Caki2 (cell line): Measurements from ENCODE around the gene IL10. TPM values are rescaled to one million over a fixed set of nuclear protein-coding genes. Genes with fewer than 3 reads are reported as not detected.
A peak's percentile ranks its signal among the peaks of the same experiment; 100 is the strongest.

Experiments used
- DNase-seq: peaks from one replicate; pipeline ENCODE4 v3.0.0-alpha.2; 2015; ENCODE audit warnings: low read depth
- in situ Hi-C: cut with HindIII; loops from 2 replicates; pipeline ENCODE4 v1.10.0; 2016; ENCODE audit warnings: low sequenced_read_pairs, low pct_unique_long_range_greater_than_20kb, mixed read lengths
- total RNA-seq: library from RNA; depleted of rRNA; stranded (reverse); fragments of >200 nt; shearing (Covaris generic); gene quantifications from 2 replicates; pipeline ENCODE4 v1.2.3, GENCODE V29; 2014; ENCODE audit warnings: low replicate concordance; rRNA removed

The IL10 gene
- not detected in 2 replicates for total RNA-seq

DNA sequence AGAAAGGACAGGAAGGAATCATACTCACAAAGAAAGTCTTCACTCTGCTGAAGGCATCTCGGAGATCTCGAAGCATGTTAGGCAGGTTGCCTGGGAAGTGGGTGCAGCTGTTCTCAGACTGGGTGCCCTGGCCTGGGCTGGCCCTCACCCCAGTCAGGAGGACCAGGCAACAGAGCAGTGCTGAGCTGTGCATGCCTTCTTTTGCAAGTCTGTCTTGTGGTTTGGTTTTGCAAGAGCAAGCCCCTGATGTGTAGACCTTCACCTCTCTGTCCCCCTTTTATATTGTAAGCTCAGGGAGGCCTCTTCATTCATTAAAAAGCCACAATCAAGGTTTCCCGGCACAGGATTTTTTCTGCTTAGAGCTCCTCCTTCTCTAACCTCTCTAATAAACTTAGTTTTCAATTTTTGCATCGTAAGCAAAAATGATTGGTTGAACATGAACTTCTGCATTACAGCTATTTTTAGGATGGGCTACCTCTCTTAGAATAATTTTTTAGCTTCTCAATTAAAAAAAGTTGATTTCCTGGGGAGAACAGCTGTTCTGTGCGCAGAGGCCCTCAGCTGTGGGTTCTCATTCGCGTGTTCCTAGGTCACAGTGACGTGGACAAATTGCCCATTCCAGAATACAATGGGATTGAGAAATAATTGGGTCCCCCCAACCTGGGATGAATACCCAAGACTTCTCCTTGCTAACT lies at the start of gene IL10:
TSS of gene IL10 (minus strand) at position 252 of the 695 bp plus-strand sequence. CDS start at position 193, 59 bp downstream.
- in situ Hi-C loops = no loop called here
- no peak for DNase-seq

DNA sequence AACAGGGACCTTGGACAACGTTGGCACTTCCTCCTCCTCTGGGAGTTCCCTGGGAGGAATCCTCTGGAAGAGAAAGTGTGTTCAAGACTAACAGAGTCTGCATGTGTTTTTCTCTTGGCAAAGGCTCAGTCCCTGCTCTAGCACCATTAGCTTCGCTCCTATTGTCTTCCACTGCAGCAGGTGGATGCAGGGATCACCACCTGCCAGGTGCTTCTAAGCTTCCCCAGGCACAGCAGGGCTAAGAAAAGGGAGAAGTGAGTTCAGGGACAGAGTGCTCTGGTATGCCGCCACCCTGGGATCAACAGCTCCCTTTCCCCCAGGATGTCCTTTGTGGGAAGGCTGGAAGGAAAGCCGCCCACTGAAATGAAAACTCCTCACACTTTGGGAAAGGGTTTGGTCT lies 49.2 kb upstream of the IL10 start:
- DNase-seq = no peak
- in situ Hi-C loops = no loop called here

DNA sequence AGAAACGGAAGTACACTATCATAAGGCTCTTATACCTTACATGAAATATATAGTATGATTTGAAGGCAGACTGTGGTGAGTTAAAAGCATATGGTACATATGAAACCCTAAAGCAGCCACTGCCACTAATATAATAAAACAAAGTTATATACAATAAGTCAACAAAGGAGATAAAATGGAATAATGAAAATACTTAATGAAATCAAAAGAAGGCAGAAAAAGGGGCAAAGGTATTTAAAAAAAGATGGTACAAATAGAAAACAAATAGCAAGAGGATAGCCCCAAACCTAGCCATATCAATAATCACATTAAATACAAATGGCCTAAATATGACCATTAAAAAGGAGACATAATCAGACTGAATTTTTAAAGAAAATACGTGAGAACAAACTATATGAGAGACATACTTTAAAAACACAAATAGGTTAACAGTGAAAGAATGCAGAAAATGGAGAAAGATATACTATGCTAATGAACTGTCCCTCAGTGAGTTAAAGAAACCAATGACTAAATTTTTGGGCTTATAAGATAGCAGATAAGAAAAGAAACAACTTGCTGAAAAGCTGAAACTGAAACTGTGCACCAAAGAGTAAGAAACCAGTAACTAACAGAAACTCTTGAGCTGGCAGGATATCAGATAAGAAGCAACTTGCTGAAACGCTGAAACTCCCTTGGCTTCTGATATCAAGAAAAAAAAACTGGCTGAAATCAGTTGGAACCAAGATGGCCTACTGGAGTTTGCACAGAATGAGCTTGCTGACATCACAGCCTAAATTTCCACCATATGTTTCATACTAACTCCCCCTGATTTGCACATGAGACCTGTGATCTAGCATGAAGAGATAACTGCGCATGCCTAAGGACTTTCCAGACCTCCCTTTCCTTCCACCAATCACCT lies 44.3 kb upstream of the IL10 start:
- no peak for DNase-seq
- in situ Hi-C loops = no loop called here

DNA sequence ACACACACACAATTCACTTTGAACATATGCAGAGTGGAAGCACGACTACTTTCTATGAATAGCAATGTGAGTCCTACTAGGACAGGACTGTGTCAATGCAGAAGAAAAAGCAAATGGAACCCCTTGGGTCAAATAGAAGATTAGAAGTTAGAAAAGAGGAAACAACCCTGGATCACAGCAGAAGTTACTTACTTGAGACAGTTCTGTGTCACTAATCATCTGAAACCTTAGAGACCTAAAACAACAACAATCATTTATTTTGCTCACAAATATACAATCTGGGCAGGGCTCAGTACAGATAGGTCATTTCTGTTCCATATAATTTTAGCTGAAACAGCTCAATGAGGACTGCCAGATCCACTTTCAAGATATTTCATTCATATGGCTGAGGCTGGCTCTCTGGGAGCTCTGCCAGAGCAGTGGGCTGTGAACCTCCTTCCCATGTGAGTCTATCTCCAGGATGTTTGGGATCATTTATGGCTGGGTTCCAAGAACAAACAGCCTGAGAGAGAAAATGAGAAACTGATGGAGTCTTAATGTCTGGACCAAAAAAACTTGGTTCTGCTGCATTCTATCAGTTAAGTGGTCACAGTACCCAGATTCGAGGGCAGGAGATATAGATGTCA lies 42.5 kb upstream of the IL10 start:
- in situ Hi-C loops = no loop called here
- peak; percentile 56 for DNase-seq

DNA sequence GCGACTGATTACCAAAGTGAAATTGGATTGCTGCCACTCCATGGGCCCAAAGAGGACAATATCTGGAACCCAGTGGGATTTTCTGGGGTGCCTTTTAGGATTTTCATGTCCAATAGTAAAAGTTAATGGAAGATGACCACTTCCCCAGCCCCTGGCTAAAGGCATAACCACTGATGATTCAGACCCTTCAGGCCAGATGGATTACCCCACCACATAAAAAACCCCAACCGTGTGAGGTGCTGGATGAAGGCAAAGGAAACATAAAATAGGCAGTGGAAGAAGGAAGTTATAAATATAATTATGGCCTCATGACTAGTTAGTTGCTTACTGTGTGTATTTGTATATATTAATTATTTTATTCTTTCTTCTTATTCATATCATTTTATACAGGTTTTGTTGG lies 40.2 kb upstream of the IL10 start:
- DNase-seq = no peak
- in situ Hi-C loops = no loop called here

DNA sequence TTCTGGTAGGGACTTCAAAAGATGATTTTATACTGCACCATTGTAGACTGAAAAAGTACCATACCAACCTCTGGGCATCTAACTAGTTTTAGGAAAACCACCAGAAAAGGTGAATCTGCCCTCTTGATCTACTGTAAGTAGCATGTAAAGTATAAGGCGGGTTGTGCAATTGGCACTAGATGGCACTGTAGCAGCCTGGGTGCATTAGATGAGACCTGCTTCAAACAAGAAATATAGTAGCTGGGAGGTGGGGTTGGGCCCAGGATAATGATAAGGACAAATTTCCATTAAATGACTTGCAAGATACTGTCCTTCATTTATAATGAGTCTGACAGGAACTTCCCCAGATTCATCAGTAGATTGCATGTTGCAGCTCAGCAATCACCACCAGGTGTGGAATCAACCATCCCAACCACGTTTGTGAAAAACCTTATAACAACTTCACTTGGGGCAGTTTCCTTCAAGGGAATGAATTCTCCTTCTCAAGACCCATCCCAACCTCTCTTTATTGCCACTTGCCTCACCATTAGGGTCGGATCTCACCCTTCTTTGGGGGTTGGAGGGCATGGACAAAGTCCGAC lies 37.3 kb upstream of the IL10 start:
- in situ Hi-C loops = no loop called here

DNA sequence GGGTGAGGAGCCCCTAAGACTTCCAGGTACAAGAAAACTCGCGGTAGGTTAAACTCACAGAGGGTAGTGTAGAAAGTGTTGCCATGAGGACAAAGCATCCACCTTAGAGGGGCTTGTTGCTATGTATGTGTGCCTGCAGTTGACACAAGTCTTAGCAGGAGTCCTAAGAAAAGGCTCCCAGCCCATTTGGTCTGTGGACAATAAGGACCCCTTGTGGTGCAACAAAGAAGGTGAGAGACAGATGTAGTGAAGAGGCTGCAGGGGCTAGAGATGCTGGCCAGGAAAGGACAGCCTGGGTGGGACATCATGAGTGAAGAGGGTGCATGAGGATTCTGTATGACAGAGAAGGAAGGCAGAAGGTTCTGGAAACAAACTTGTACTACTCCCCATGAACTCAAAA lies 36.3 kb upstream of the IL10 start:
- in situ Hi-C loops = no loop called here
- DNase-seq = no peak

More for the DNA sequence above, 37.3 kb upstream of the IL10 start:
- DNase-seq = no peak

DNA sequence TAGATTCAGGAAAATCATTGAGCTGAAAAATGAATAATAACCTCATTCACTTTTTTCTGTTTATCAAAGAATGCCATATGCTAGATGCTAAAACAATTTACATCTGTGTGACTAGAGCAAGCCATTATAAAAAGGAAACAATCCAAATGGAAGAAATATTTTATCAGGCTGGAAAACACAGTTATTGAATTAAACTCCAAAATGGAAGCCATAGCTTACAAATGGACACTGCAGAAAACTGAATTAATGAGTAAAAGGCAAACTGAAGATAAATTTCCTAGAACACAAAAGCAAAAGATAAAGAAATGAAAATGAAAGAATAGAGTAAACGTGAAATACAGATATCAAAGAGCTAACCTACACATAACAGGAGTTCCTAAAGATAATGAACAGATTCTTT lies 33.1 kb upstream of the IL10 start:
- in situ Hi-C loops = no loop called here
- DNase-seq = no peak

DNA sequence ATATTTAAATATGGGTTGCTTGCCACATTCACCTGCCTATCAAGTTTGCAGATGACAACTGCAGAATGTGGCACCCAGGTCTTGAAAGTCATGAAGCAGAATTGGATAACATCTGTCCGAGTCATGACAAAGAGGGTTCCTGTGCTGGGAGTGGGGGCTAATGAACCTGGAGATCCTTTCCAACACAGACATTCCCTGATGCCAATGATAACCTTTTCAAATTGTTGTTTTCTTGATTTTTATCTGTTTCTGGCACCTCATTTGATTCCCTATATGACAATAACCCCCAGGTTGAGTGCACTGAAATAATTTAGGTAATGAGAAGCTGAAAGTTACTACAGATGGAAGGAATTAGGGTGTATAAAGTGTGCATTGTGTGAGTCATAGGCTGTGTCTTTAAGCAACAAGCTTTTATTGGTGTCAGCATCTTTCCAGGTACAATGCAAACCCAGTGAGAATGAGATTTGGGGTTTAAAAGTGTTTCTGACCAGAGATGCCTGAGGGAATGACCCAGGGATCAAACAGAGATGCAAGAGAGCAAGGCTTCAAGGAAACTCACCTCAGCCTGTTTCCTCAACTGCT lies 32.0 kb upstream of the IL10 start:
- DNase-seq = no peak
- in situ Hi-C loops = no loop called here

DNA sequence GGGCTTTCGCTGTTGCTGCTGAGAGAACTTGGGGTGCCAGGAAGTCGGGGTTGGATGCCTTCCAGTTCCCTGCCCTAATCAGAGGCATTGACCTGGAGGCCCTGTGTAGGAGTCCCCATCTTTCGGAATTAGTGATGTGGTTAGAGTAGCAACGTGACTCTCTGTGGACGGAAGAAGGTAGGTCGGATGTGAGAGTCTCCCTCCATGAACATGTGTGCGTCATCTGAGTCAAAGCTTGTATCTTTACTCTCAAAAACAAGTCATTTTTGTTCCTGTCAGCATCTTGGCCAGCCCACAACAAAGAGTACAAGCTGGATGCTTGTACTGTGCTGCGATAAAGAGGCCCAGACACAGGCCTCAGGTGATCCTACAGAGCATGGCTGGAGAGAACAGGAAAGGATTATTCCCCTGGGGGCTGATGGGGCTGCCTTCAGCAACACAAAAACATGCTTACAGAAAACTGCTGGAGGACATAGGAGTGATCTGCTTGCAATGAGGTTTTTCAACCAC lies 31.0 kb upstream of the IL10 start:
- in situ Hi-C loops = no loop called here
- DNase-seq = no peak

DNA sequence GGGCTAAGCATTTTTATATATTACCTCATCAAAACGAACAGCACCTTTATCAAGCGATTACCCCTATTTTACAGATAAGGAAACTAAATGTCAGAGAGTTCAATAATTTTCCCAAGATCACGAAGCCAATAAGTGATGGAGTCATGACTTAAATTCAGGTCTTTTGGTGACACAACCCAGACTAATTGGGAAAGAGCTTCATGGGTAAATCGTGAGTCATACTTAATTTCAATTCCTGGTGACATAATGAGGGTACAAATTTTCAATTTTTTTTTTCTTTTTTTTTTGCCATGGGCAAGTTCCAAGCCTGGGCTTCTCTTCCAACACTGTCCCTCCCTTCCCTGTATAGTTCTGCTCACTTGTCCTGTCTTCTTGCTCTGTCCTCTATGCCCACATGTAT lies 30.1 kb upstream of the IL10 start:
- in situ Hi-C loops = no loop called here
- no peak for DNase-seq

DNA sequence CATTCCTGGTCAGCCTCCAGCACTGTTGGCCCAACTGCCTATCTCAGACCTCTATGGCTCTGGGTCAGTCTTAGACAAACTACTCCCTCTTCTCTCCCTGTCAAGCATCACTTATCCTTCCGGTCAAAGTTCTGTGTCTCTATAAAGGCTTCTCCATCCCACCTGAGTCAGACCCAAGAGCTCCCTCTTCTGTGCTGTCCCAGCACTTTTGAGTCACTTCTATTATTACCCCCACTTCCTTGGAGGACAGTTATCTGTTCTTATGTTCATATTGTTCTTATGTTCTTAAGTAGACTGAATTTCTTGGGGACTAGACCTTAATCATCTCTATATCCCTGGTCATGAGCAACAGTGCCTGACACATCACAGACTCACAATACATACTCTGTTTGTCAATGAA lies 29.2 kb upstream of the IL10 start:
- DNase-seq = no peak
- in situ Hi-C loops = no loop called here

DNA sequence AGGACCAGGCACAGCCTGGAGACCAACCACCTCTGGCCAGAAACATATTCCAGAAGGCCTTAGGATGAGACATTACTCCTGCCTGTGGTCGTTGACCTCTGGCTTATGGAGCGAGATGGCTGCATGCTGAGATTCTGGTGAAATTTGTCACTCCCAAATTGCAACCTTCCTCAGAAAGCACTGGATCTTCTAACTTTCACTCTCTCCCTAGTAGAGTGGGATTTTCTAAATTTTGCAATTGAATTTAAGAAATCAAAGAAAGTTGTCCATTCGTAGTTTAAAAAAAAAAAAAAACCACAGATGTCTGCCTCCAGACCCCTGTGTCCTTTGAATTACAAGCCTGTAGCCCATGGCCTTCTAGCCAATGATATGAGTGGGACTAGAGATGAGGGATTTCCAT lies 28.6 kb upstream of the IL10 start:
- in situ Hi-C loops = no loop called here
- DNase-seq = no peak

DNA sequence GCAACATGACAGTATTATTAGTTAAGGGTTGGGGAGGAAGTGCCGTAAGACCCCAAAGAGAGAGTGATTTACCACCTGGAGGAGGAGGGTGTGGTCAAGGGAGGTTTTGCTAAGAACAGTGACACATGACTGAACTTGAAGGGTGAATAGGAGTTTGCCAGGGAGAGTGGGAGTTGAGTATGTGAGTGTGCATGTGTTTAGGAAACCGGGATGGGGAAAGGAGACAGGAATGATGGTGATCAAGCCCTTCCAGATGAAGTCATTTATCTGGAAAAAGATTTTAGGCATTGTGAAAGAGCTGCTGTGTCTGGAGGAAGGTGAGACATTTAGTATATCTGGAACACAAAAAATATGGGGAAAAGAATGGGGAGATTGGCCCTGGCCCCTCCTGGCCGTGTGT lies 28.1 kb upstream of the IL10 start:
- in situ Hi-C loops = no loop called here
- DNase-seq = no peak

DNA sequence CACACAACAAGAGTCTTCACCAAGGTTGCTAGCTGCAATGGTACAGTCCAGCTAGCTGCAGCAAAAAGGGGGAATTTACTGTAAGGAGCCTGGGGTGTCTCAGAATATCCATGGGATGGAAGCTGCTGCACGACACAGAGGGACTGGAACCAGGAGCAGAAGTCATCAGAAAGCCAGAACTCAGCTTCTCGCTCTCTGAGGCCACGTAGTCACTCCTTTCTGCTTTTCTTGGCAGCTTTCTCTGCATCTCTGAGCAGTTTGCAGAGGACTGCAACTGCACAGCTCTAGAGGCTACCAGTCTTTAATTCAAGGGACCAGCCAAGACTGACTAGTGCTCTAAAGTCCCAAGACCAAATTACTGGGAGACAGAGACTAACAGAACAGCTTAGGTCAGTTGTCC lies 27.0 kb upstream of the IL10 start:
- DNase-seq = no peak
- in situ Hi-C loops = no loop called here

DNA sequence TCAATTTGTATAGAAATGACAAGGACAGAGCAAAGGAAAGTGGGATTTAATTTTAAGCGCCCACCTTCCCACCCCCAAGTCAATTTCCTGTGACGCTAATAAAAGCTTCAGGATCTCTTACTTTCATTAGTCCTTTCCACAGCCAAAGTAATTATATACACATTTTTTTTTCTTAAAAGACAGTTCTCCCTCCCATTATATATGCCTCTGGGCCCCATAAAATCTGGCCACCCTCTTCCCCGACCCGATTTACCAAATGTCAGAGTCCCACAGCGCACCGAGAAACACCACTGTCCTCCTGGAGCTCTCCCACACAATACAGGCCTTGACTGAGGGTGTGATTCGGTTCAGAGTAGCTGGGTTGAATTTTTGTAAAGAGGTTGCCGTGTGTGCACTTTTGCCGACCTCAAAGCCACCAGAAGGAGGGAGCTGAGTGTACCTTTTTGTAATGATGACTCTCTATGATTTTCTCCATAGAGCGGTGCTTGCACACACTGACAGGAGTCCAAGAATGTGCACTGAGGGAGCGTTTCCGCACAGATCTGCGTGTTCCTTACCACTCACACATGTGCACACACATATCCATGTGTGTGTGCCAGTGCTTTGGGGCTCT lies 26.2 kb upstream of the IL10 start:
- in situ Hi-C loops = no loop called here
- no peak for DNase-seq

DNA sequence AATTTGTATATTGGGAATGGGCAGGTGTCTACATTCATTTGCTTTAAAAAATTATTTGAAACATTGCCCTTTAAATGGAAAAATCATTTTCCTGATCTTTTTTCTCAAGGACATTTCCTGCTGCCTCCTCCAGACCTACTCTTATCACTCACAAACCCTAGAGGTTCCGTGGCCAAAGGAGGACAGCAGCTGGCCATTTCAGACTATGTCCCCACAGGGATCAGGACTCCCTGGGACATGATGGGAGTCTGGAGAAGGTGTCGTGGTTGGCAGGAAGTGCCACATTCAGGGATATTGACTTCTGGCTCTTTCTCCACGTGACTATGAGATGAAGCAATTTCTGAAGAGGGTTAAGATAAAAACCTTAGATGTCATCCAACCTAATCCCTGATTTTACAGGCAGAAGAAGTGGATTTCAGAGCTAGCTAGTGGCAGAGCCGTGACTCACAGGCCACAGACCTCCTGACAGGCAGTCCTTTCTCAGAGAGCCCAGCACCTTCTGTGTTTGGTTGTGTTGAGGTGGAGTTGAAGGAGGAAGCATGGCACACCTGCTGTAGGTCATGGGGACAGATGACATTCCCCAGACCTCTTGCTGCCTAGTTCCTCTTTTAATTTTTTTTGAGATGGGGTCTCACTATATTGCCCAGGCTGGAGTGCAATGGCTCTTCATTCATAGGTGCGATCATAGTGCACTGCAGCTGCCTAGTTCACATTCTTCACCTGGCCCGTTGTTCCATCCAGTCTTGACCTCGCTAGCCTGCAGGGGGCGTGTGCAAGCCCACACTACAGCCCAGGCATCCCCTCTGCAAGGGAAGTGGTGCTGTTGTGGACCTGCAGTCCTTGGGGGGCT lies 25.5 kb upstream of the IL10 start:
- in situ Hi-C loops = no loop called here
- DNase-seq = no peak
